ENCODE results near the gene SLC12A1.

- TF ChIP-seq CTCF (IDR thresholded peaks at IDR 0.05) (no peak), USF2 (CRISPR knock-in tag; IDR thresholded peaks at IDR 0.05) (no peak), MAX (CRISPR knock-in tag; IDR thresholded peaks at IDR 0.05) (no peak), NR2C2 (CRISPR knock-in tag; IDR thresholded peaks at IDR 0.05) (no peak), FOXP4 (CRISPR knock-in tag; IDR thresholded peaks at IDR 0.05) (no peak), OVOL2 (CRISPR knock-in tag; IDR thresholded peaks at IDR 0.05; ENCODE audit: borderline replicate concordance) (no peak), CREB1 (CRISPR knock-in tag; IDR thresholded peaks at IDR 0.05) (no peak), NR1H2 (CRISPR knock-in tag; IDR thresholded peaks at IDR 0.05) (no peak), ESRRA (CRISPR knock-in tag; IDR thresholded peaks at IDR 0.05; ENCODE audit: borderline replicate concordance) (no peak)
Observed at GRCh38 chr15:48292458-48292857, 86.4 kb downstream of the SLC12A1 start.

Measured in WTC11 (cell line).